ENCODE measurements around the gene COPB2.

The COPB2 gene

GRCh38 chr3:139325551-139325950, 63.9 kb downstream of the COPB2 start:
- ATAC-seq: no peak
- TF ChIP-seq ESRRG (CRISPR knock-in tag; IDR thresholded peaks at IDR 0.05): no peak
- TF ChIP-seq PATZ1 (CRISPR knock-in tag; IDR thresholded peaks at IDR 0.05; ENCODE audit: borderline replicate concordance): no peak
- no peak for TF ChIP-seq OSR1 (CRISPR knock-in tag; IDR thresholded peaks at IDR 0.05)
- TF ChIP-seq TSHZ2 (CRISPR knock-in tag; IDR thresholded peaks at IDR 0.05): no peak
- no peak for TF ChIP-seq ZFP3 (CRISPR knock-in tag; IDR thresholded peaks at IDR 0.05)
- no peak for TF ChIP-seq ZC3H10 (CRISPR knock-in tag; IDR thresholded peaks at IDR 0.05)
- TF ChIP-seq ZNF565 (CRISPR knock-in tag; conservative IDR thresholded peaks at IDR 0.05; ENCODE audit: low read depth): no peak
- TF ChIP-seq CSDC2 (CRISPR knock-in tag; IDR thresholded peaks at IDR 0.05): no peak

- no peak for TF ChIP-seq PPARA (CRISPR knock-in tag; IDR thresholded peaks at IDR 0.05; ENCODE audit: borderline replicate concordance)
- TF ChIP-seq TCF4 (CRISPR knock-in tag; IDR thresholded peaks at IDR 0.05; ENCODE audit: borderline replicate concordance): no peak
- no peak for TF ChIP-seq PATZ1 (CRISPR knock-in tag; IDR thresholded peaks at IDR 0.05; ENCODE audit: borderline replicate concordance)
- TF ChIP-seq ISL1 (CRISPR knock-in tag; IDR thresholded peaks at IDR 0.05): no peak
- no peak for TF ChIP-seq ZC3H10 (CRISPR knock-in tag; IDR thresholded peaks at IDR 0.05)
- no peak for TF ChIP-seq ARNTL (CRISPR knock-in tag; IDR thresholded peaks at IDR 0.05; ENCODE audit: borderline replicate concordance, low read depth)
- no peak for TF ChIP-seq TSHZ2 (CRISPR knock-in tag; IDR thresholded peaks at IDR 0.05)
- TF ChIP-seq CSRNP3 (CRISPR knock-in tag; IDR thresholded peaks at IDR 0.05): no peak
- TF ChIP-seq RARB (CRISPR knock-in tag; IDR thresholded peaks at IDR 0.05): no peak
- no peak for TF ChIP-seq BACH2 (CRISPR knock-in tag; IDR thresholded peaks at IDR 0.05; ENCODE audit: borderline replicate concordance)
- no peak for ATAC-seq
These were observed 65.0 kb downstream of the COPB2 start for GRCh38 chr3:139324456-139324855.

GRCh38 chr3:139323146-139323545, 66.3 kb downstream of the COPB2 start:
- no peak for ATAC-seq
- no peak for TF ChIP-seq TSHZ2 (CRISPR knock-in tag; IDR thresholded peaks at IDR 0.05)
- no peak for TF ChIP-seq PPARA (CRISPR knock-in tag; IDR thresholded peaks at IDR 0.05; ENCODE audit: borderline replicate concordance)
- no peak for TF ChIP-seq BACH2 (CRISPR knock-in tag; IDR thresholded peaks at IDR 0.05; ENCODE audit: borderline replicate concordance)
- no peak for TF ChIP-seq TCF4 (CRISPR knock-in tag; IDR thresholded peaks at IDR 0.05; ENCODE audit: borderline replicate concordance)
- no peak for TF ChIP-seq RARB (CRISPR knock-in tag; IDR thresholded peaks at IDR 0.05)
- no peak for TF ChIP-seq ZC3H10 (CRISPR knock-in tag; IDR thresholded peaks at IDR 0.05)
- TF ChIP-seq ZFP30 (CRISPR knock-in tag; IDR thresholded peaks at IDR 0.05): no peak
- no peak for TF ChIP-seq ZNF8 (CRISPR knock-in tag; IDR thresholded peaks at IDR 0.05)
- no peak for TF ChIP-seq ZNF565 (CRISPR knock-in tag; conservative IDR thresholded peaks at IDR 0.05; ENCODE audit: low read depth)
- TF ChIP-seq POU6F1 (CRISPR knock-in tag; IDR thresholded peaks at IDR 0.05; ENCODE audit: borderline replicate concordance, low read depth): no peak
- no peak for TF ChIP-seq CSRNP3 (CRISPR knock-in tag; IDR thresholded peaks at IDR 0.05)
